GM23338 (cell line): ENCODE data around the gene ACTMAP. TPM values are rescaled to one million over a fixed set of nuclear protein-coding genes. Genes with fewer than 3 reads are reported as not detected.

Experiments
- ATAC-seq: fragments of 200-7000 bp; cut with Tn5 transposase; 3 replicates; pipeline ENCODE4 v1.9.1; 2020
- DNase-seq: peaks from one replicate; pipeline ENCODE4 v3.0.0-alpha.2; 2015; ENCODE audit warnings: low spot score
- H2AFZ ChIP-seq: fragments of 200-600 bp; sonication (generic); 2 replicates; pipeline ENCODE4 v1.8.0; 2016; ENCODE audit warnings: antibody characterized with exemption, mild to moderate bottlenecking, moderate library complexity
- H3F3A ChIP-seq: fragments of 200-600 bp; sonication (generic); replicated peaks from 2 replicates; pipeline ENCODE4 v1.8.0; 2017; ENCODE audit warnings: antibody characterized with exemption, mixed run types, low read depth
- H3K27ac ChIP-seq: fragments of 200-600 bp; sonication (generic); 2 replicates; pipeline ENCODE4 v1.6.1; 2016; ENCODE audit warnings: low read depth
- H3K27me3 ChIP-seq: fragments of 200-600 bp; sonication (generic); 2 replicates; pipeline ENCODE4 v1.8.0; 2016; ENCODE audit warnings: mild to moderate bottlenecking, mixed run types, moderate library complexity; ENCODE audit not compliant: insufficient read depth
- H3K36me3 ChIP-seq: fragments of 200-600 bp; sonication (generic); 2 replicates; pipeline ENCODE4 v1.8.0; 2016; ENCODE audit warnings: mild to moderate bottlenecking; ENCODE audit not compliant: insufficient read depth
- H3K4me1 ChIP-seq: fragments of 200-600 bp; sonication (generic); 2 replicates; pipeline ENCODE4 v1.8.0; 2016; ENCODE audit warnings: mild to moderate bottlenecking, moderate library complexity; ENCODE audit not compliant: insufficient read depth
- H3K4me2 ChIP-seq: fragments of 200-600 bp; sonication (generic); 2 replicates; pipeline ENCODE4 v1.7.1; 2017; ENCODE audit warnings: mixed run types
- H3K4me3 ChIP-seq: fragments of 200-600 bp; sonication (generic); 2 replicates; pipeline ENCODE4 v1.6.1; 2016; ENCODE audit warnings: mixed run types
- H3K79me2 ChIP-seq: fragments of 200-600 bp; sonication (generic); replicated peaks from 2 replicates; pipeline ENCODE4 v1.8.0; 2017; ENCODE audit warnings: mild to moderate bottlenecking; ENCODE audit not compliant: insufficient read depth
- H3K9me2 ChIP-seq: fragments of 200-600 bp; sonication (generic); 2 replicates; pipeline ENCODE4 v1.8.0; 2017; ENCODE audit not compliant: insufficient read depth
- H4K20me1 ChIP-seq: fragments of 200-600 bp; sonication (generic); replicated peaks from 2 replicates; pipeline ENCODE4 v1.8.0; 2017; ENCODE audit warnings: mild to moderate bottlenecking; ENCODE audit not compliant: insufficient read depth
- H3K27ac Mint-ChIP-seq: 2 replicates; pipeline ENCODE4 v1.8.0; 2020; ENCODE audit warnings: inconsistent platforms, mild to moderate bottlenecking, moderate library complexity, mixed read lengths
- H3K27me3 Mint-ChIP-seq: 3 replicates; pipeline ENCODE4 v1.8.0; 2022; ENCODE audit warnings: low read depth, mild to moderate bottlenecking, moderate library complexity, mixed read lengths, inconsistent platforms; ENCODE audit not compliant: insufficient read depth, poor library complexity
- H3K36me3 Mint-ChIP-seq: 3 replicates; pipeline ENCODE4 v1.8.0; 2021; ENCODE audit warnings: low read depth, mild to moderate bottlenecking, inconsistent platforms, moderate library complexity, mixed read lengths
- H3K4me1 Mint-ChIP-seq: 3 replicates; pipeline ENCODE4 v1.8.0; 2020; ENCODE audit warnings: mild to moderate bottlenecking, inconsistent platforms, mixed read lengths
- H3K4me3 Mint-ChIP-seq: 3 replicates; pipeline ENCODE4 v1.8.0; 2021; ENCODE audit warnings: moderate library complexity, mild to moderate bottlenecking, inconsistent platforms, mixed read lengths
- H3K9me3 Mint-ChIP-seq: 3 replicates; pipeline ENCODE4 v1.8.0; 2020; ENCODE audit warnings: moderate library complexity, mild to moderate bottlenecking, inconsistent platforms, mixed read lengths
- CREB1 ChIP-seq: fragments of 250-450 bp; sonication (Bioruptor Pico); IDR thresholded peaks from 2 replicates; pipeline ENCODE4 v1.5.0; 2020; ENCODE audit warnings: low read depth, mild to moderate bottlenecking, moderate library complexity
- CTCF ChIP-seq, 2 experiments: fragments of 200-600 bp in 1 of 2; sonication (generic) in 1 of 2; conservative IDR thresholded peaks; 2 replicates each; pipeline versions ENCODE4 v1.5.1 to v1.6.1; 2016 to 2017; ENCODE audit warnings: antibody characterized with exemption in 2 of 2, low read depth in 2 of 2, mild to moderate bottlenecking in 2 of 2, moderate library complexity in 1 of 2
- EZH2 ChIP-seq: fragments of 200-600 bp; sonication (generic); IDR thresholded peaks from one replicate; pipeline ENCODE4 v1.8.0; 2017; ENCODE audit warnings: antibody characterized with exemption, mild to moderate bottlenecking, low read depth; ENCODE audit not compliant: unreplicated experiment
- EZH2phosphoT487 ChIP-seq: fragments of 200-600 bp; sonication (generic); IDR thresholded peaks from one replicate; pipeline ENCODE4 v1.8.1; 2018; ENCODE audit warnings: antibody characterized with exemption; ENCODE audit not compliant: unreplicated experiment
- JUNB ChIP-seq: IDR thresholded peaks from one replicate; pipeline ENCODE4 v1.6.1; 2016; ENCODE audit warnings: antibody characterized with exemption; ENCODE audit not compliant: unreplicated experiment
- NANOG ChIP-seq: IDR thresholded peaks from 2 replicates; pipeline ENCODE4 v1.6.1; 2016; ENCODE audit warnings: antibody characterized with exemption, borderline replicate concordance
- POLR2AphosphoS5 ChIP-seq: IDR thresholded peaks from 2 replicates; pipeline ENCODE4 v1.6.1; 2016; ENCODE audit warnings: antibody characterized with exemption, low read depth
- REST ChIP-seq: IDR thresholded peaks from one replicate; pipeline ENCODE4 v1.6.1; 2018; ENCODE audit warnings: antibody characterized with exemption; ENCODE audit not compliant: unreplicated experiment
- STAT1 ChIP-seq: IDR thresholded peaks from one replicate; pipeline ENCODE4 v1.6.1; 2016; ENCODE audit warnings: antibody characterized with exemption; ENCODE audit not compliant: unreplicated experiment
- ZNF114 ChIP-seq: fragments of 250-450 bp; sonication (Bioruptor Pico); IDR thresholded peaks from 2 replicates; pipeline ENCODE4 v1.5.0; 2020; ENCODE audit warnings: mild to moderate bottlenecking, moderate library complexity
- ZNF331 ChIP-seq: fragments of 250-450 bp; sonication (Bioruptor Pico); IDR thresholded peaks from 2 replicates; pipeline ENCODE4 v1.5.0; 2020; ENCODE audit warnings: low read depth, mild to moderate bottlenecking, moderate library complexity
- polyA plus RNA-seq: library from polyadenylated mRNA; unstranded; fragments of >200 nt; fragmentation: Nextera tagmentation; extraction: Ambion mirVana; gene quantifications from 2 replicates; pipeline ENCODE4 v1.2.1, GENCODE V29; 2016
- total RNA-seq: library from RNA; depleted of rRNA; stranded (reverse); fragments of >200 nt; shearing (Covaris generic); gene quantifications from 2 replicates; pipeline ENCODE4 v1.2.3, GENCODE V29; 2014

Gene ACTMAP
- total and polyA plus RNA-seq, 2 experiments from 2014 or later, result 14.9 to 16.7 TPM

GRCh38 chr19:40755248-40755624, 5.0 kb upstream of the ACTMAP start:
- Histone ChIP-seq H3K4me3 (peak overlapping the region; percentile 20; the same call in 1 of the 2 replicates), H3K36me3 (peaks cover 43% of the 10 kb centered on the region), H3F3A (peaks cover 34% of the 10 kb centered on the region), H2AFZ (no peak overlapping the region), H3K9me2 (no peaks in the 10 kb centered on the region), H3K27me3 (no peaks in the 10 kb centered on the region), H3K4me1 (peaks cover 17% of the 10 kb centered on the region; the same call in 1 of the 2 replicates), H3K27ac (no peak overlapping the region), H4K20me1 (peaks cover 58% of the 10 kb centered on the region), H3K4me2 (no peak overlapping the region), H3K79me2 (peaks cover 82% of the 10 kb centered on the region)
- Mint-ChIP-seq H3K27ac (no peak overlapping the region), H3K4me1 (peaks cover 18% of the 10 kb centered on the region), H3K4me3 (no peak overlapping the region), H3K36me3 (peaks cover 84% of the 10 kb centered on the region), H3K27me3 (peaks cover 21% of the 10 kb centered on the region), H3K9me3 (peaks cover 3% of the 10 kb centered on the region; the same call in 1 of the 3 replicates)
- TF ChIP-seq NANOG, result no peak
- TF ChIP-seq ZNF114 (CRISPR knock-in tag), result no peak
- TF ChIP-seq JUNB, result no peak
- no peak for TF ChIP-seq CTCF (conservative IDR thresholded peaks at IDR 0.05; ENCODE audit: low read depth in 2 of 2)
- no peak for TF ChIP-seq REST
- no peak for TF ChIP-seq STAT1
- no peak for TF ChIP-seq POLR2AphosphoS5
- TF ChIP-seq EZH2phosphoT487, result no peak
- TF ChIP-seq CREB1 (CRISPR knock-in tag), result no peak
- DNase-seq (no peak), ATAC-seq (no peak)

- H3K4me2 ChIP-seq, result peak overlapping the region; percentile 59; the same call in 1 of the 2 replicates
- peaks cover 55% of the 10 kb centered on the region for H4K20me1 ChIP-seq
- no peak overlapping the region for H2AFZ ChIP-seq
- H3K9me2 ChIP-seq, result no peaks in the 10 kb centered on the region; the same call in 1 of the 2 replicates
- Mint-ChIP-seq H3K9me3 (peaks cover 3% of the 10 kb centered on the region; the same call in 1 of the 3 replicates), H3K4me1 (peaks cover 22% of the 10 kb centered on the region), H3K27me3 (peaks cover 26% of the 10 kb centered on the region), H3K4me3 (peak overlapping the region; percentile 60), H3K27ac (peak overlapping the region; percentile 89), H3K36me3 (peaks cover 79% of the 10 kb centered on the region)
- ATAC-seq, result no peak
- H3K79me2 ChIP-seq, result peaks cover 84% of the 10 kb centered on the region
- DNase-seq, result no peak
- TF ChIP-seq STAT1, result no peak
- no peak for TF ChIP-seq EZH2
- TF ChIP-seq NANOG, result no peak
- TF ChIP-seq ZNF331 (CRISPR knock-in tag), result no peak
- TF ChIP-seq ZNF114 (CRISPR knock-in tag), result no peak
- TF ChIP-seq REST, result no peak
- TF ChIP-seq CTCF (conservative IDR thresholded peaks at IDR 0.05; ENCODE audit: low read depth in 2 of 2), result no peak
- TF ChIP-seq EZH2phosphoT487, result no peak
- TF ChIP-seq CREB1 (CRISPR knock-in tag), result no peak
- no peak for TF ChIP-seq POLR2AphosphoS5
- H3K27me3 ChIP-seq, result no peaks in the 10 kb centered on the region
- peaks cover 31% of the 10 kb centered on the region for H3F3A ChIP-seq
- peak overlapping the region; percentile 40 for H3K4me3 ChIP-seq
- peak overlapping the region; percentile 55; the same call in 1 of the 2 replicates for H3K27ac ChIP-seq
- peaks cover 38% of the 10 kb centered on the region for H3K36me3 ChIP-seq
- peaks cover 18% of the 10 kb centered on the region; the same call in 1 of the 2 replicates for H3K4me1 ChIP-seq
Measured at GRCh38 chr19:40754611-40755247, 4.5 kb upstream of the ACTMAP start.
